GM12878 (cell line): Measurements from ENCODE around the gene SLC4A2. TPM values are rescaled to one million over a fixed set of nuclear protein-coding genes. Genes with fewer than 3 reads are reported as not detected.

Experiments
- ATF3 ChIP-seq: IDR thresholded peaks from 2 replicates; pipeline ENCODE4 v1.6.1; 2011; ENCODE audit warnings: low read depth, mild to moderate bottlenecking, low read length, moderate library complexity, borderline replicate concordance; ENCODE audit errors: extremely low read depth
- CREM ChIP-seq: IDR thresholded peaks from 2 replicates; pipeline ENCODE4 v1.6.1; 2014; ENCODE audit warnings: antibody characterized with exemption, low read depth
- CTCF ChIP-seq, 3 experiments: IDR thresholded peaks in 2 of 3; conservative IDR thresholded peaks in 1 of 3; 2 replicates each; pipeline ENCODE4 v1.5.1; 2011; ENCODE audit warnings: low read depth in 3 of 3, low read length in 3 of 3, mild to moderate bottlenecking in 3 of 3, control low read depth in 2 of 3, moderate library complexity in 2 of 3, inconsistent platforms in 1 of 3, mixed read lengths in 1 of 3; ENCODE audit not compliant: control insufficient read depth in 2 of 3, insufficient read depth in 1 of 3; ENCODE audit errors: extremely low read depth in 1 of 3
- EGR1 ChIP-seq, 2 experiments: IDR thresholded peaks; 1 replicate in 1 of 2; 2 replicates in 1 of 2; pipeline ENCODE4 v1.6.1; 2011 to 2012; ENCODE audit warnings: low read depth in 2 of 2, low read length in 2 of 2, borderline replicate concordance in 1 of 2, mild to moderate bottlenecking in 1 of 2, moderate library complexity in 1 of 2
- ELK1 ChIP-seq: IDR thresholded peaks from 2 replicates; pipeline ENCODE4 v1.6.1; 2012; ENCODE audit warnings: low read depth, low read length, improper control_type of control experiment
- FOXK2 ChIP-seq: fragments of 450-650 bp; IDR thresholded peaks from 2 replicates; pipeline ENCODE4 v1.6.1; 2017; ENCODE audit warnings: mild to moderate bottlenecking, moderate library complexity
- IKZF1 ChIP-seq: fragments of 450-650 bp; conservative IDR thresholded peaks from 2 replicates; pipeline ENCODE4 v1.6.1; 2017; ENCODE audit warnings: antibody characterized with exemption, mild to moderate bottlenecking
- MAX ChIP-seq: IDR thresholded peaks from 2 replicates; pipeline ENCODE4 v1.6.1; 2012; ENCODE audit warnings: low read depth, low read length, improper control_type of control experiment
- MXI1 ChIP-seq: fragments of 150-350 bp; IDR thresholded peaks from 2 replicates; pipeline ENCODE4 v1.6.1; 2011; ENCODE audit warnings: low read depth, mild to moderate bottlenecking, inconsistent platforms, low read length, improper control_type of control experiment
- POLR2A ChIP-seq: IDR thresholded peaks from 2 replicates; pipeline ENCODE4 v1.6.1; 2011; ENCODE audit warnings: low read depth, mild to moderate bottlenecking, low read length
- SIN3A ChIP-seq: IDR thresholded peaks from 2 replicates; pipeline ENCODE4 v1.6.1; 2012; ENCODE audit warnings: low read depth, low read length, improper control_type of control experiment
- SMARCA5 ChIP-seq: fragments of 450-650 bp; IDR thresholded peaks from 2 replicates; pipeline ENCODE4 v1.6.1; 2017; ENCODE audit warnings: mild to moderate bottlenecking
- TARDBP ChIP-seq: IDR thresholded peaks from 2 replicates; pipeline ENCODE4 v1.6.1; 2016; ENCODE audit warnings: borderline replicate concordance
- USF1 ChIP-seq: IDR thresholded peaks from 2 replicates; pipeline ENCODE4 v1.6.1; 2011; ENCODE audit warnings: borderline replicate concordance, low read depth, mild to moderate bottlenecking, moderate library complexity, mixed read lengths, low read length; ENCODE audit not compliant: insufficient read depth; ENCODE audit errors: extremely low read length
- ZBTB40 ChIP-seq: fragments of 450-650 bp; IDR thresholded peaks from 2 replicates; pipeline ENCODE4 v1.6.1; 2016; ENCODE audit warnings: mild to moderate bottlenecking, moderate library complexity, borderline replicate concordance
- ZNF384 ChIP-seq: IDR thresholded peaks from 2 replicates; pipeline ENCODE4 v1.6.1; 2012; ENCODE audit warnings: low read depth, mild to moderate bottlenecking, low read length, improper control_type of control experiment, borderline replicate concordance
- polyA plus RNA-seq, 11 experiments: library from polyadenylated mRNA; depleted of rRNA in 4 of 11; unstranded in 6 of 11; stranded (reverse) in 5 of 11; fragments of >200 nt; fragmentation: Nextera tagmentation in 4 of 11; fragmentation: Illumina TruSeq in 1 of 11; extraction: Ambion mirVana in 4 of 11; extraction: Trizol in 1 of 11; gene quantifications; 1 replicate in 1 of 11; 2 replicates in 10 of 11; pipeline versions ENCODE4 v1.2.1 to v1.2.3, GENCODE V29; 2011 to 2016; ENCODE audit warnings: inconsistent platforms in 2 of 11, missing spikeins in 2 of 11, low read depth in 1 of 11
- total RNA-seq, 4 experiments: library from RNA; depleted of rRNA in 3 of 4; stranded (reverse); fragments of >200 nt in 3 of 4; fragmentation: Illumina TruSeq in 1 of 4; extraction: Trizol in 1 of 4; gene quantifications; 2 replicates each; pipeline versions ENCODE4 v1.2.1 to v1.2.3, GENCODE V29; 2013 to 2021

The SLC4A2 gene
- total and polyA plus RNA-seq, 10 of the 15 experiments (the other 5 are each of a cell fraction or from before 2014, with no cell fraction given), result 2.7 to 78.6 (median 30.1) TPM

- TF ChIP-seq CTCF (IDR thresholded peaks at IDR 0.05 in 2 of 3, conservative IDR thresholded peaks at IDR 0.05 in 1 of 3; ENCODE audit: control insufficient read depth in 2 of 3, extremely low read depth in 1 of 3, insufficient read depth in 1 of 3, low read depth in 3 of 3, low read length in 3 of 3) (no peak), IKZF1 (peak; percentile 86), MXI1 (peak; percentile 84), USF1 (peak; percentile 67), EGR1 (IDR thresholded peaks at IDR 0.05; ENCODE audit: borderline replicate concordance in 1 of 2, low read depth in 2 of 2, low read length in 2 of 2) (0 out of 3 replicates have a peak, but pooled peaks of 1 of the 2 experiments have one; percentile 25), SIN3A (peak; percentile 20; the same call in 1 of the 2 replicates), FOXK2 (no peak), TARDBP (peak; percentile 68; the same call in 1 of the 2 replicates), ELK1 (peak; percentile 75; the same call in 1 of the 2 replicates), MAX (peak; percentile 87; the same call in 1 of the 2 replicates), ATF3 (0 out of 2 replicates have a peak, but pooled peaks have one; percentile 7), ZNF384 (no peak), SMARCA5 (0 out of 2 replicates have a peak, but pooled peaks have one; percentile 19), POLR2A (peak; percentile 73), CREM (peak; percentile 59; the same call in 1 of the 2 replicates), ZBTB40 (no peak)
These were observed 23.9 kb downstream of the SLC4A2 start, which contains the start of gene TMUB1 (continued) for GRCh38 chr7:151083071-151083823.
